Activated B cell treated with CpG ODN at 0.5 μM for 24 hours (primary cell): ENCODE measurements around the gene AMOTL1. TPM values are rescaled to one million over a fixed set of nuclear protein-coding genes. Genes with fewer than 3 reads are reported as not detected.

Experiments
- ATAC-seq: fragments of 200-7000 bp; cut with Tn5 transposase; one replicate; pipeline ENCODE4 v1.10.0; 2021; ENCODE audit warnings: low read depth, mild to moderate bottlenecking, moderate library complexity
- CTCF ChIA-PET: fragments of 350-600 bp; sonication (Branson Sonifier 250); formaldehyde crosslinking; loops from one replicate; lab custom pipeline; 2021; ENCODE audit warnings: antibody characterized with exemption; lab: Charles Lee
- POLR2A ChIA-PET: fragments of 350-600 bp; sonication (Branson Sonifier 250); formaldehyde crosslinking; loops from one replicate; lab custom pipeline; 2021; ENCODE audit warnings: antibody characterized with exemption; lab: Charles Lee
- DNase-seq: peaks from one replicate; pipeline ENCODE4 v3.0.0; 2022
- H3K27ac Mint-ChIP-seq: one replicate; pipeline ENCODE4 v1.8.0; 2020; ENCODE audit warnings: mixed read lengths
- H3K27me3 Mint-ChIP-seq: one replicate; pipeline ENCODE4 v1.8.0; 2021; ENCODE audit warnings: mixed read lengths
- H3K36me3 Mint-ChIP-seq: one replicate; pipeline ENCODE4 v1.8.0; 2021; ENCODE audit warnings: low read depth, mixed read lengths
- H3K4me1 Mint-ChIP-seq: one replicate; pipeline ENCODE4 v1.8.0; 2021; ENCODE audit warnings: mixed read lengths
- H3K4me3 Mint-ChIP-seq: one replicate; pipeline ENCODE4 v1.8.0; 2020; ENCODE audit warnings: mild to moderate bottlenecking, mixed read lengths
- H3K9me3 Mint-ChIP-seq: one replicate; pipeline ENCODE4 v1.8.0; 2020; ENCODE audit warnings: mixed read lengths
- intact Hi-C: fragments of 100-400 bp; cut with micrococcal nuclease; formaldehyde crosslinking; loops from one replicate; pipeline ENCODE4 v1.15.1; 2024
- total RNA-seq: library from RNA; stranded (reverse); gene quantifications from 2 replicates; pipeline ENCODE4 v1.2.3, GENCODE V29; 2022
- TF ChIP-seq, protein P1 (sequence below): fragments of 200-600 bp; IDR thresholded peaks from one replicate; pipeline ENCODE4 v1.8.0; 2022; ENCODE audit warnings: antibody characterized with exemption, mild to moderate bottlenecking

Gene AMOTL1
- total RNA-seq, 1 donor from 2014 or later: 1.0 TPM

DNA sequence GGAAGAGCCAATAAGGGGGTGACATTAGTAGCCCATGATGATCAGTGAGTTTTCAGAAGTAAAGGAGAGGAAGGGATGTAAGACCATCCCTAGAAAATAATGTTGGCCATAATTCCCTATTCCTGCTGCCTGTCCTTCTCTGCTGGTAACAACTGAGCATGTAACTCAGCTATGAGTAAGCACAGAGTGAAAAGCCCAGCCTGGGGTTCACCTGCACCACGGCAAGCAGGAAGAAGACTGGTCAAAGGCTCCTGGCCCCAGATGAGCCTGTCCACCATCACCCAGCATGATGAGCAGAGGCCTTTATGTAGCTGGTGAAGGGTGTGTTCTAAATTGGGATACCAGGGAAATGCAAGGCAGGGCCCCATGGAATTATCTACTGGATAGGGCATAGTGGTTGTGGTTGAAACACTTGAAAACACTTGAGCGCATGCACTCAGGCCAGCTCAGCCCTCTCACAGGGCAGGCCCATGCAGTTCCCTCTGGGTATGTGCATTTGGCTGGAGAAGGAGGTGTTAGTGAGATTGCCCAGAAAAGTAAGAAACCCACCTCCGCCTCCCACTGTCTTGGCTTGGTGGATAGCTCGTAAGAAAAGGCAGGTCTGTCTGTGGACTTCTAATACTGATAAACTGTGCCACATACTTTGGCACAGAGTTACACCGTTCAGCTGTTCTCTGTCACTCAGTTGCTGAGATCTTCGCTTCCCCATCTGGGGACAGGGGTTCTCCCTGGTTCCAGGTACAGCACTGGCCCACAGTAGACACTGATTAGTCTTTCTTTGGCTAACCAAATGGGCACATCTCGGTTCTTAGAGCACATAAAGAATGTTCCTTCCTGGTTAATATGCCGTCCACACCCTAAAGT, 86.8 kb downstream of the AMOTL1 start:
- POLR2A ChIA-PET: no interaction called here
- no peak overlapping the region for H3K27ac Mint-ChIP-seq
- intact Hi-C loops: no loop called here

DNA sequence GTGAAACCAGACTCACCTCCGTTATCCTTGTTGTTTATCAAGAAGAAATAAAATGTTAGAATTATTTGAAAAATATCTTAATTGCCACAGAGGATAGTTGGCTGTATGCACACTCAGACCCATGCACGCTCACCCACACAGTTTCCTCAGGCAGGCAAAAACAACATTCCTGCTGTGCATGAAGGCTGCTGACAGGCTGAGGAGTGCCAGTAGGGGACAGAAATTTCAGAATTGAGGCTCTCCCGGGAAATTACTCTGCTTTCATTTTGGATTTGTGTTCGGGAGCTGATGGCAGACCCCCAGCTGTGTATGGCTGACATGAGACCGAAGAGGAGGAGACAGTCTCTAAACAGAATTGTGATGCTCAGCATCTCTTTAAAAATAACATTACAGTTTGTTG, 87.5 kb downstream of the AMOTL1 start:
- H3K27ac Mint-ChIP-seq: no peak overlapping the region
- TF ChIP-seq, protein P1, sequence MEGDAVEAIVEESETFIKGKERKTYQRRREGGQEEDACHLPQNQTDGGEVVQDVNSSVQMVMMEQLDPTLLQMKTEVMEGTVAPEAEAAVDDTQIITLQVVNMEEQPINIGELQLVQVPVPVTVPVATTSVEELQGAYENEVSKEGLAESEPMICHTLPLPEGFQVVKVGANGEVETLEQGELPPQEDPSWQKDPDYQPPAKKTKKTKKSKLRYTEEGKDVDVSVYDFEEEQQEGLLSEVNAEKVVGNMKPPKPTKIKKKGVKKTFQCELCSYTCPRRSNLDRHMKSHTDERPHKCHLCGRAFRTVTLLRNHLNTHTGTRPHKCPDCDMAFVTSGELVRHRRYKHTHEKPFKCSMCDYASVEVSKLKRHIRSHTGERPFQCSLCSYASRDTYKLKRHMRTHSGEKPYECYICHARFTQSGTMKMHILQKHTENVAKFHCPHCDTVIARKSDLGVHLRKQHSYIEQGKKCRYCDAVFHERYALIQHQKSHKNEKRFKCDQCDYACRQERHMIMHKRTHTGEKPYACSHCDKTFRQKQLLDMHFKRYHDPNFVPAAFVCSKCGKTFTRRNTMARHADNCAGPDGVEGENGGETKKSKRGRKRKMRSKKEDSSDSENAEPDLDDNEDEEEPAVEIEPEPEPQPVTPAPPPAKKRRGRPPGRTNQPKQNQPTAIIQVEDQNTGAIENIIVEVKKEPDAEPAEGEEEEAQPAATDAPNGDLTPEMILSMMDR: no peak
- DNase-seq: no peak
- no peak overlapping the region for H3K4me3 Mint-ChIP-seq
- no peaks in the 10 kb centered on the region for H3K36me3 Mint-ChIP-seq
- peaks cover 10% of the 10 kb centered on the region for H3K4me1 Mint-ChIP-seq
- no peaks in the 10 kb centered on the region for H3K9me3 Mint-ChIP-seq
- ChIA-PET CTCF (no interaction called here), POLR2A (no interaction called here)
- no peaks in the 10 kb centered on the region for H3K27me3 Mint-ChIP-seq
- ATAC-seq: no peak
- intact Hi-C loops: no loop called here

More for the DNA sequence above, 86.8 kb downstream of the AMOTL1 start:
- Mint-ChIP-seq H3K9me3 (no peaks in the 10 kb centered on the region), H3K4me3 (no peak overlapping the region), H3K4me1 (peaks cover 10% of the 10 kb centered on the region), H3K36me3 (no peaks in the 10 kb centered on the region), H3K27me3 (no peaks in the 10 kb centered on the region)
- no peak for DNase-seq
- no peak for ATAC-seq
- TF ChIP-seq, protein P1: no peak
- CTCF ChIA-PET: no interaction called here

DNA sequence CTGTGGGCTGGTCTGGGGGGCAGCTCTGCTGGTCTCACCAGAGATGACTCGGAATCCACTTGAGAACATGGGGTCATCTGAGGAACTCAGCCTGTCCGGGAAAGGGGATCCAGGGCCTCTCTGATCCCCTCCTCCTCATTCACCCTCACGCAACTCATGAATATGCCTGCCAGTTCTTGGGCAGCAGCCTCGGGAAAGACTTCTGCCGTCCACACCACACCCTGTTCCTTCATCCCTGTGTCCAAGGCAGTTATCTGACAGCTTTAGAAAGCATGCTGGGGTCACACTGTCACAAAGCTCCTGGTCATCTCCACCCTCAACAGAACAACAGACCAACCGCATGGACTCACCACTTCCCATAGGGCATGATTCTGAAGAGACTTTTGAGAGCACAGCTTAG, 88.3 kb downstream of the AMOTL1 start:
- intact Hi-C loops: no loop called here
- no peaks in the 10 kb centered on the region for H3K36me3 Mint-ChIP-seq
- CTCF ChIA-PET: no interaction called here
- peaks cover 10% of the 10 kb centered on the region for H3K4me1 Mint-ChIP-seq
- H3K27ac Mint-ChIP-seq: no peak overlapping the region
- ATAC-seq (no peak), DNase-seq (no peak)
- H3K9me3 Mint-ChIP-seq: no peaks in the 10 kb centered on the region
- H3K4me3 Mint-ChIP-seq: no peak overlapping the region
- POLR2A ChIA-PET: no interaction called here
- TF ChIP-seq, protein P1: no peak
- no peaks in the 10 kb centered on the region for H3K27me3 Mint-ChIP-seq

DNA sequence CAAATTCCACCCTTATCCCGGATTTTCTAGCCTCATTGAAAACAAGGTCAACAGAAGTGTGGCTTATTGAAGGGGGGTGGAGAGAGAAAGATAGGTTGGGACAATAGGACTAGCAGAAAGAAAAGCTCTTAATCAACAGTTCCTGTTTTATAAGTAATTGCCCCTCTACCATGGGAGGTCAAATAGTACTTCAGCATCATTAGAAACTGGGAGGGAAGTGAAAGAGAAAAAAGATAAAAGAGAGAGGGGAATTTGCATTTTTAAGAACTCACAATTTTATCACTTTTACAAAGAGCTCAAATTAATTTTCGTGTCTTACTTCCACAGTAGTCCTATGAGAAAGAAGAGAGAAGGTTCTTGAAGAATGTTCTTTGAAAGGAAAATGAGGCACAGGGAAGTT, 89.2 kb downstream of the AMOTL1 start:
- TF ChIP-seq, protein P1: no peak
- Mint-ChIP-seq H3K27me3 (no peaks in the 10 kb centered on the region), H3K27ac (no peak overlapping the region), H3K9me3 (no peaks in the 10 kb centered on the region), H3K36me3 (no peaks in the 10 kb centered on the region), H3K4me3 (no peak overlapping the region), H3K4me1 (peaks cover 10% of the 10 kb centered on the region)
- POLR2A ChIA-PET: no interaction called here
- ATAC-seq: no peak
- CTCF ChIA-PET: no interaction called here
- intact Hi-C loops: no loop called here
- DNase-seq: no peak

DNA sequence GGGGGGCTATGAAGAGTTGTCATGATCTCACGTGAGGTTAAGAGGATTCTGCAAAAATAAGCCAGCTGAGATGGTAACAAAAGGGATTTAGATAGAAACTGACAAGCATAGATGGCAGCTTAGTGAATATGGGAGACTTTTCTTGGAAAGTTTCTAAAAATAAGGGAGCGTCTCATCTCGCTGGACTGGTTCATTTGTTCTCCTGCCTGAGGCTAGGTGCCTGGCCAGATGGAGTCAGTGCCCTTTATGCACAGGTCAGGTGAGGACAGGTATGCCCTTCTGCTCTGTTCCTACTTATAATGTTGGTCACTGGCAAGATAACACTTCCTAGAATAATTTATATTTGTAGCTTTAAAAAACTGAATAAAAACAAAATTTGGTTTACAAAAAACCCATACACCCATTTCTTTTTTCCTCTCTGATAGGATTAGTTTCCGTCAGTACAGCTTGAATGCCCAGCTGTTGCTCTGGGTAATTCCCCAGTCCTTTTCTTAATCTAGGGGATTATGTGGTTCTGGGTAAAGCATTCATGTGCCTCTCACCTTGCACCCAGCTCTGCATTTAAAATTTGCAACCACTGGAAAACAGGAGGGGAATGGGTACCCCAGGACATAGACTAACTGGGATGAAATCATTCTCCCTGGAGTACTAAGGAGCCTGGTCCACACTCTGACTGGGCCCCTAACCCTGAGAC, 90.0 kb downstream of the AMOTL1 start:
- Mint-ChIP-seq H3K9me3 (no peaks in the 10 kb centered on the region), H3K36me3 (no peaks in the 10 kb centered on the region), H3K4me1 (peaks cover 10% of the 10 kb centered on the region), H3K27ac (no peak overlapping the region), H3K27me3 (no peaks in the 10 kb centered on the region), H3K4me3 (no peak overlapping the region)
- TF ChIP-seq, protein P1: no peak
- DNase-seq (no peak), ATAC-seq (no peak)
- intact Hi-C loops: no loop called here
- CTCF ChIA-PET: no interaction called here
- POLR2A ChIA-PET: no interaction called here
